CD4-positive, alpha-beta T cell treated with Interleukin-10 for 1 hour (primary cell): Measurements from ENCODE around the gene COTL1.
"Not testable (repeated sequence)": the region's sequence is repeated elsewhere in the genome, so short reads cannot be mapped to it uniquely, and the experiment has no call there.

ENCODE experiments used
- DNase-seq: peaks from one replicate; pipeline ENCODE4 v3.0.0-alpha.2; 2020

COTL1 gene

DNA sequence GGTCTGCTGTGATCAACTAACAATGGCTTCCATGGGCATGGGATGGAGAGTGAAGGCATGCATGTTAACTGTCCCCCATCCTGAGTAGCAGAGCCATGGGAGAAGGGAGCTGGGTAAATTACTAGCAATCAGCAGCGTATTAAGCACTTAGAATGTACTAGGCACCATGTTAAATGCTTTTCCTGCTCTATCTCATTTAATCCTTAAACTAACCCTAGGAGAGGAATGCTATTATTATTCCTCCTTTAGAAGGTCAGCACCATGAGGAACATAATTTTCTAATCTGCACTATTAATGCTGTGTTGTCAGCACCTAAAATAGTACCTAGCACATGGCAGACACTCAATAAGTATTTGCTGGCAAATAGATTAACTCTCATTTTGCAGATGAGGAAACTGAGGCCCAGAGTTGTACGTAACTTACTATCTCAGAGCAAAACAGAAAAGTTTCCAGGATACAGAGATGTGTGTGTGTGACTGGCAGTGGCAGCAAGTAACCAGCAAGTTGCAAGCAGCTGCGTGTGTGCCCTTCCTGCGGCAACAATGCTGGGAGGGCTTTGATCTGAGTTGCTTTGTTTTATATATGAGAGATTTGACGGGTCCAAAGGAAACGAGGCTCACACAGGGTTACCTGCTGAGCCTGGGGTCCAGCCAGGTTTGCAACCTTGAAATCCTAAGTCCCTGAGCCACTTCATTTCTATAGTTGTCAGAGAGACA, 23.9 kb upstream of the COTL1 start:
- no peak for DNase-seq

DNA sequence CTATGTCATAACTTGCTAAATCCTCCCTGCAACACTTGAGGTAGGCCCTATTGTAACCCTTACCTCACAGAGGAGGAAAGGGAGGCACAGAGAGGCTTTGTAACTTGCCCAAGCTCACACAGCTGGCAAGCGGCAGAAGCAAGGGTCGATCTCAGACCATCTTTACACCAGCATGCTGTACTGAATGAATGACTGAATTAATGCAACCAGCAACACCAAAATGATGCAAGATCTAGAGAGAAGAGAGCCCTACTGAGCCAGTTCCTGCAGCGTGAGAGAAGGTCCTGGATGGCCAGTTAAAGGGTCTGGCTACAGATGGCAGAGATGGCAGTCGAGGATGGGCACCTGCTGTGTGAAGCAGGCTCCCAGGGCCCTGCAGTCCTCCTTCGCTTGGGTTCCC, 22.3 kb upstream of the COTL1 start:
- DNase-seq: no peak

GRCh38 chr16:84638231-84638806, 20.4 kb upstream of the COTL1 start:
- DNase-seq: no peak

GRCh38 chr16:84637709-84638108, 19.8 kb upstream of the COTL1 start:
- no peak for DNase-seq

DNA sequence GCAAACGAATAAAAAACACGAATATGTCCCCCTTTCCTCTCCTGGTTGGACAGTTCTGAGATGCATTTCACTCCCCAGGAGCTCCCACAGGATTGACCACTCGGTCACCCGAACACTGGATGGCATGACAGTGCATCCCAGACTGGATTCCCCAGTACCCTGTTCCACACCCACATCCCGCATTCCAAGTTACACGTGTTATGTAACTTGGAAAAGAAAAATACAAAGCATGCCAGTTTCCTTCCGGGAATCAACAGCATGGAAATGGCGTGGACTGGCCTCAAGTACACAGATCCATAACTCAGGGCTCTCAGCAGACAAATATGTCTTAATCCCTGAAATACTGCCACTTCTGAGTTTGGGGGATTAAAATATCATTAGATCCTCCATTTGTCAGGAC, 17.8 kb upstream of the COTL1 start:
- DNase-seq: no peak

- no peak for DNase-seq
Measured at GRCh38 chr16:84633622-84634021, 15.7 kb upstream of the COTL1 start.

DNA sequence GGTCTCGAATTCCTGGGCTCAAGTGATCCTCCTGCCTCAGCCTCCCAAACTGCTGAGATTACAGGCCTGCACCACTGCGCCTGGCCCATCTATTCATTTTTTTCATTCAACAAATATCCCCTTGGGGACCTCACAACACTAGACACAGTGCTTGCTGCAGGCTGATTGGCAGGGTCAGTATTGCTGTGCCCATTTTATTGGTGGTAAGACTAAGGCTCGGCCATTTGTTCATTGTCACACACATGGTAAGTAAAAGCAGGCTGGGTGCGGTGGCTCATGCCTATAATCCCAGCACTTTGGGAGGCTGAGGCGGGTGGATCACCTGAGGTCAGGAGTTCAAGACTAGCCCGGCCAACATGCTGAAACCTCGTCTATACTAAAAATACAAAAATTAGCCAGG, 15.0 kb upstream of the COTL1 start:
- DNase-seq: not testable (repeated sequence)

DNA sequence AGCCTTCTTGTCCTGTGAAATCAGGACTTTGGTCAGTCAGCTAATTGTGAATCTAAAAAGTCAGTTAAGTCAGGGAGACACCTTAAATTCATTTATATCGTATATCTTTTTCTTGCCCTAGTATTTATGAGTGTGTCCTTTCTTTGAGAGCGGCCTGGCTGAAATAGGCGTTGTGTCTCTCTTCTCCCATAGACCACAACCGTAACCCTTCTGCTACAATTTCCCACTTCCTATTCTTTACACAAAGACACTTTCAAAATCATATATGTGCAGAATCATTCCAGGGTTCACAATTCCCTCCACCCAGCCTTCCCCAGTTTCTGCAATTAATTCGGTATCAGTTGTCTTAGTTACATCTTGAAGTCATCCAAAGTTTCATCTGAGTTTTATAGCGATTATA, 14.0 kb upstream of the COTL1 start:
- no peak for DNase-seq

- DNase-seq: no peak
Measured at GRCh38 chr16:84631153-84631466, 13.2 kb upstream of the COTL1 start.

DNA sequence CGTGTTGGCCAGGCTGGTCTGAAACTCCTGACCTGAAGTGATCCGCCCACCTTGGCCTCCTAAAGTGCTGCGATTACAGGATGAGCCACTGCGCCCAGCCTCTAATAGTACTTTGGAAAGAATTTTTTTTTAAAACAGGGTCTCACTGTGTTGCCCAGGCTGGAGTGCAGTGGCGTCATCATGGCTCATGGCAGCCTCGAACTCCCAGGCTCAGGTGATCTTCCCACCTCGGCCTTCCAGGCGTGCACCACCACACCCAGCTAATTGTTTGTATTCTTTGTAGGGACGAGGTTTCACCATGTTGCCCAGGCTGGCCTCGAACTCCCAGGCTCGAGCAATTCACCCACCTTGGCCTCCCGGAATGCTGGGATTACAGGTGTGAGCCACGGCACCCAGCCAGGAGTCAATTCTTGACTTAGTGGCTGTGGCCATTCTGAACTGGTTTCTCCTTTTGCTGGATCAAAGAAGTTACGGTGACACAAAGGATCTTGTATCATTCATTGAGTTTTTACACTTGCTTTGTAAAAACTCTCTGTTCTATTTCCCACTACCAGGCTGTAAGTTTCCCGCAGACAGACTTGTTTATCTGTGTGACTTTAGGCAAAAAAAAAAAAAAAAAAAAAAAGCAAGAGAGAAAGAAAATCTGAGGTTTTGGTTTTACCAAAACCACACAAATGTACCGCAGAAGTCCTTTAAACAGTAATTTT, 12.7 kb upstream of the COTL1 start:
- no peak for DNase-seq

DNA sequence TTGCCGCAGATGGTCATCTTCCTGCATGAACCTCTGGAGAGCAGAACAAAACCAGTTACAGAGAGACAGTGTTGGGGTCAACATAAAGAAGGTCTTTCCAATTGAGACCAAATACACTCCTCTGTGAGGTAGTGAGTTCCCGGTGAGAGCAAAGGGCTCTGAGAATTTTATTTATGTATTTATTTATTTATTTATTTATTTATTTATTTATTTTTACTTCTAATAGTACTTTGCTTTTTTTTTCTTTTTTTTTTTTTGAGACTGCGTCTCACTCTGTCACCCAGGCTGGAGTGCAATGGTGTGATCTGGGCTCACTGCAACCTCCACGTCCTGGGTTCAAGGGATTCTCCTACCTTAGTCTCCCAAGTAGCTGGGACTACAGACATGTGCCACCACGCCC, 12.1 kb upstream of the COTL1 start:
- DNase-seq: no peak

DNA sequence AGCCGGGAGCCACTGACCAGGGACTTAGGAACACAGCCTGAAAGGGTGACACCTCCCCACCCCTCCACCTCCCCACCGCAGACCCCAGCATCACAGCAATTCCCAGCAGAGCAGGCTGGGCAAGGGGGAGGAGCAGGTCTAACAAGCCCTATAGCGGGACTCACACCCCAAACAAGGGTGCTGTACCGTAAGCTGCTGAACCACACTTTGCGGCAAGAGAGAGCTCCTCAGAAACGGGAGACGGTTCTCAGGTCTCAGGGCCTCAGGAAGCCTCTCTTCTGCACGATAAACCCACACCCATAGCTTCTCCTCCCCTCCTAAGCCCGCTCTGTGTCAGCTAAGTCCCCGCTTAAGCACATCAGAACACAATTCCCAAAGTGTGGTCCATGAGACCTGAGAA, 11.7 kb upstream of the COTL1 start:
- DNase-seq: no peak

GRCh38 chr16:84628226-84628731, 10.4 kb upstream of the COTL1 start:
- DNase-seq: no peak

- no peak for DNase-seq
Measured at GRCh38 chr16:84625556-84625955, 7.7 kb upstream of the COTL1 start.

DNA sequence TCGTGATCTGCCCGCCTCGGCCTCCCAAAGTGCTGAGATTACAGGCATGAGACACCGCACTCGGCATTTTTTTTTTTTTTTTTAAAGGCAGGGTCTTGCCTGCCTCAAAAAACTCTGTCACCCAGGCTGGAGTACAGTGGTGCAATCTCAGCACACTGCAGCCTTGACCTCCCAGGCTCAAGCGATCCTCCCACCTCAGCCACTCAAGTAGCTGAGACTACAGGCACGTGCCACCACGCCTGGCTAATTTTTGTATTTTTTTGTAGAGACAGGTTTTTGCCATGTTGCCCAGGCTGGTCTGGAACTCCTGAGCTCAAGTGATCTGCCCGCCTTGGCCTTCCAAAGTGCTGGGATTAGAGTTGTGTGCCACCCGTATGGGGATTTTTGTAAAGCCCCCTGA, 3.0 kb upstream of the COTL1 start:
- DNase-seq: not testable (repeated sequence)

DNA sequence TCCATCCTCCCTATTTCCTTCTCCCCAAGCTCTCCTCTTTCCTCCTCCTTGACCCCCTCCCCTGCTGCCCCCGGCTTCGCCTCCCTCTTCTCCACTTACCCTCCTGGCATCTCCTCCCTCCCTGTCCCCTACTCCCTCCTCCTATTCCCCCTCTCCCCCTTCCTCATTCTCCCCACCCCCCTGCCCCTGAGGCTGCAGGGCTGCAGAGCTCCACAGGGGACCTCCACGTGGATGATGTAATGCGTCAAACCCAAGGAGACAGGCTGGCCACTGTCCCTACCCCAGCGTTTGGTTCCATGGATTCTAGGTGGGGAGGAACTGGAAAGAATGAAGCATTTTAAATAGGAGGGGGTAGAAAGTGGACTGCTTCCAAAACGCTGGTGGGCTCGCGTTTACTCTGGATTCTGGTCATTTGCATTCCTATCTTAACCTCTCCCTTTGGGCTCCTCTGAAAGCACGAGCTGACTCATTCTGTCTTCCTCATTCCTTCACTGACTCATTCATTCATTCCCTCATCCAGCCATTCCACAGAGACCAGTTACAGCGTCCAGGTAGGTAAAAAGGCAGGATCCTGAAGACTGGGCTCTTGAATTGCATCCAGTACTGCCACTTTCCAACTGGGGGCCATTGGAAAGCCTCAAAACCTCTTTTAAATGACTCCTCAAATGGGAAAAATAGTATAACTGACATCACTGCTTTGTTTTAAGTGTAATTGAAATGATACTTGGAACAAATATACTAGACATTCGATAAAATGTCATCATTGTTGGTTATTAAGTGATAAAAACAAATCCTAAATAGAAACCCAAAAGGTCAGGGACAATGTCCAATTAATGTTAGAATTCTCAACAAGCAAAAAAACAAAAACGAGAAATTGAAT, 943 bp upstream of the COTL1 start:
- no peak for DNase-seq

- peak; percentile 48 for DNase-seq
Measured at GRCh38 chr16:84617041-84617790, 662 bp downstream of the COTL1 start.

DNA sequence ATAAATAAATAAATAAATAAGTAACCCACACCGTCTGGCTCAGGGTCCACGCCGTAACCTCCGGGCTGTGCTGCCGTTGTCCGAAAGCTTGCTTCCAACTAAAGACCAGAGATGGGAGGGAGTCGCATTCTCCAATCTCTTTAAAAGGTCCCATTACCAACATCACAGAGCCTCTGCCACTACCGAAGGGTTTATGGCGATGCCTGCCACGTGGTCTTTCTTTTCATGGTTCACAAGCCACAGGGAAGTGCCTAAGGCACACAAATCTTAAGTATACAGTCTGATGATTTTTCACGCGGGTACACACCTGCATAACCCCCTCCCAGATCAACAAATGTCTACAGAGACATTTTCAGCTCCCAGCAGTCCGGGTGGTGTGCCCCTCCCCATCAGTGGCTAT, 1.4 kb downstream of the COTL1 start:
- DNase-seq: peak; percentile 43

DNA sequence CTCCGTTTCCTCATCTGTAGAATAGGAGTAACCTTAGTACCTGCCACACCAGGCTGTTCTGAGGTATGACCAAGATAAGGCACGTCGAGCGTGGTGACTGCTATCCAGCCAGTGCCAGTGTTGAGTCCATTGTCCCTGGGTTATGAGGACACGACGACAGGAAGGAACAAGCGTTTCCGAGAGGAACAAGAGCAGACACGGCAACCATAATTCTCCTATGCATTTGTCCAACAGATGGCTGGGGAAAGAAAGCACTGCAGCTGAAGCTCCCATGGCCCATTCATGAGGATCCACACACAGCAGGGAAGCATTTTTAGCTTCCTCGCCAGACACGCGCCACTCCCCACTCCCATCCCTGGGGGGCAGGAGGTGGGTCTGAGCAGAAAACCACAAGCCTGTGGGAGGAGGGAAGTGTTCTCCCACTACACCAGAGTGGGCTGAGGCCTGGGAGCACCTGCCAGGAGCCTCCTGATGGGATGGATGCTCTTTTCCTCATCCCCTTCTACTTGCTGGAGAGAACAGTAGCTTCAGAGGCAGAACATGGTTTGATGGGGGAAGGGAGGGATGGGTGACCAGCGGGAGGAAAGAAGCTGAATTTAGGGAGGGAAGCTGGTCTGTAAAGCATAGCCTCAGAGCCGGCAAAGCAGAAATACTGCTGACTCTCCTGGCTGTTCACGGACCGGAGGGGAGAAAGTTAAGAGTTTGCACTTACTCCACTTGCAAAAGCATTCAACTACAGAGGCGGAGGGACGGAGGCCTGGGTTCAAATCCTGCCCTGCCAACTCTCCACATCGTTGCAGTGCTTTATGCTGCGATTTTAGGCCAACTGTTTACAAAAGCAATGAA, 2.7 kb downstream of the COTL1 start:
- no peak for DNase-seq

DNA sequence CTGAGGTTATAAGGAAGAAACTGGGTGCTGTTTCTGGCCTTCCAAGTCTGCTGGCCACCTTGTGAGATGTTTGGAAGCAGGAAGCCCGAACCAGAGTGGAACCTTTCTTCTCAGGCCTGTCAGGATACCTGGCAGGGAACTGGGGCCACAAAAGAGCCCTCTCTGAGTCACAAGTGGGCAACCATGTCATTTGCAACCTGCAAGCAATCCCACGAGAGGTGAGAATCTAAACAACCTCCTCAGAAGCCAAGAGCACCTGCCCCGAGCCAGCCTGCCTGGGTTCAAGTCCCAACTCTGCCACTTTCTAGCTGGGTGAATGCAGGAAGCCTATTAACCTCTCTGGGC, 3.3 kb downstream of the COTL1 start:
- no peak for DNase-seq

DNA sequence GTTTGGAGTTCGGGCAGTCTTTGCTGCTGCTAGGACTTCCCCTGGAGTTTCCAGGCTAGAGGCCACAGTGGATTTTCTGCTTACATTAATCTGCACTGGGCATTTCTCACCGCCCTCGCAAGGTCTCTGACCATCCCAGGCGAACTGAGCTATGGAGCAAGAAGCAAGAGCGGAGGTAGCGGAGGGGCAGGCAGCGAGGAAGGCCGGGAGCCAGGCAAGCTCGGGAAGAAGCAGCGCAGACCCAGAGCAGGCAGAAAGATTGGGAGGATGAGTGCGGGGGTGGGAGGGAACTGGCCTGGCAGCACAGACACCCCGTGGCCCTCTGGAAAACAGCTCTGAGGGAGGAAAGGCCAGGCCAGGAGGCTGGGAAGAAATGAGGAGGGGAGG, 3.8 kb downstream of the COTL1 start:
- no peak for DNase-seq
